Erythroblast (primary cell): ENCODE results near the gene ZNF132.

Experiments
- GATA1 ChIP-seq: IDR thresholded peaks from 2 replicates; pipeline ENCODE4 v1.6.1; 2011; ENCODE audit warnings: low read depth, mild to moderate bottlenecking, control low read depth, low read length, moderate library complexity
- POLR2A ChIP-seq: IDR thresholded peaks from 2 replicates; pipeline ENCODE4 v1.6.1; 2011; ENCODE audit warnings: mild to moderate bottlenecking, low read length

DNA sequence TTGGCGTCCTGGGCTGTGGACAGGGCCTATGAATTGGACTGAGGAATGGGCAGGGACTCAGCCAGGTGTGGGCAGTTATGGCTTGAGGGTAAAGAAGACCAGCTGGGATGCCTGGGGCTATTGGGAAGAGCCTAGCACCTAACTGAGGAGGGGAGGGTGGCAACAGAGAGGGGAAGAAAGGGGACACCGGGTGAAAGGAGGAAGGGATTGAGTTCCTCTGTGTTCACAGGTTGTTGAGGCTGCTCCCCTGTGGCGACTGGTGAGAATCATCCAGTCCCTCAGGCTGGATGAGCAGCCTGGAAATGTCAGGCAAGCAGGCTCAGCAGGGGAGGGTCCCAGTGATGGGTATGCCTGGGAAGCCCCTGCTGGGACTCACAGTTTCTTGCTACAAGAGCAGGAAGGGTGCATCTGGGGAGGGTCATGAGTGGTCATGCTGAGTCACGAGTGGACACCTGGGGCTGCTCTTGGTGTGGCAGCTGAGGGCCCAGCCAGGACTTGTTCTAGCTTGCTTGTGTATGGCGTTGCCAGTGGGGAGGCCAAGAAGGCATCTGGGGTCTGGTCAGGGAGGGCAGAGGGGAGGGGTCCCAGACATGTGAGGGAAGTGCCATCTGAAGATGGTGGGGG is 28.4 kb upstream of the ZNF132 start:
- no peak for TF ChIP-seq POLR2A
- TF ChIP-seq GATA1: no peak
